Trophoblast cell (in vitro differentiated cells and primary cell): ENCODE results near the gene RPUSD1.

Experiments
- DNase-seq, 2 donors: peaks; one replicate each; pipeline ENCODE4 v3.0.0-alpha.2; 2016
- H2AFZ ChIP-seq: 2 replicates; pipeline ENCODE4 v1.6.1; 2013; ENCODE audit warnings: low read length, moderate library complexity, mild to moderate bottlenecking; ENCODE audit not compliant: insufficient read depth, poor library complexity
- H2AK5ac ChIP-seq: 2 replicates; pipeline ENCODE4 v1.6.1; 2013; ENCODE audit warnings: mild to moderate bottlenecking, low read length
- H2BK120ac ChIP-seq: 2 replicates; pipeline ENCODE4 v1.6.1; 2013; ENCODE audit warnings: low read length, mild to moderate bottlenecking, moderate library complexity; ENCODE audit not compliant: insufficient read depth, poor library complexity
- H2BK12ac ChIP-seq: 2 replicates; pipeline ENCODE4 v1.6.1; 2013; ENCODE audit warnings: mild to moderate bottlenecking, low read length, moderate library complexity
- H2BK5ac ChIP-seq: 2 replicates; pipeline ENCODE4 v1.6.1; 2013; ENCODE audit warnings: low read length, low read depth, moderate library complexity, mild to moderate bottlenecking; ENCODE audit not compliant: poor library complexity
- H3K14ac ChIP-seq: 2 replicates; pipeline ENCODE4 v1.6.1; 2013; ENCODE audit warnings: mild to moderate bottlenecking, low read length
- H3K18ac ChIP-seq: 2 replicates; pipeline ENCODE4 v1.6.1; 2013; ENCODE audit warnings: mild to moderate bottlenecking, low read length
- H3K23ac ChIP-seq: 2 replicates; pipeline ENCODE4 v1.6.1; 2013; ENCODE audit warnings: low read length
- H3K27ac ChIP-seq: 2 replicates; pipeline ENCODE4 v1.5.1; 2013; ENCODE audit warnings: low read depth, mild to moderate bottlenecking, inconsistent platforms, low read length, moderate library complexity
- H3K27me3 ChIP-seq: 2 replicates; pipeline ENCODE4 v1.6.1; 2013; ENCODE audit warnings: inconsistent platforms, mild to moderate bottlenecking, low read length, moderate library complexity; ENCODE audit not compliant: insufficient read depth
- H3K36me3 ChIP-seq, 2 experiments: 1 replicate in 1 of 2; 2 replicates in 1 of 2; pipeline ENCODE4 v1.6.1; 2013; ENCODE audit warnings: low read length in 2 of 2, mild to moderate bottlenecking in 2 of 2, moderate library complexity in 1 of 2; ENCODE audit not compliant: insufficient read depth in 2 of 2, control insufficient read depth in 1 of 2
- H3K4ac ChIP-seq: 2 replicates; pipeline ENCODE4 v1.6.1; 2013; ENCODE audit warnings: low read depth, mild to moderate bottlenecking, low read length, moderate library complexity
- H3K4me1 ChIP-seq, 2 experiments: 1 replicate in 1 of 2; 2 replicates in 1 of 2; pipeline ENCODE4 v1.6.1; 2013; ENCODE audit warnings: low read length in 2 of 2, mild to moderate bottlenecking in 2 of 2, moderate library complexity in 1 of 2; ENCODE audit not compliant: insufficient read depth in 2 of 2, control insufficient read depth in 1 of 2
- H3K4me2 ChIP-seq: 2 replicates; pipeline ENCODE4 v1.6.1; 2013; ENCODE audit warnings: inconsistent platforms, mild to moderate bottlenecking, low read length, moderate library complexity
- H3K4me3 ChIP-seq: 2 replicates; pipeline ENCODE4 v1.5.1; 2013; ENCODE audit warnings: mild to moderate bottlenecking, low read depth, low read length, inconsistent platforms
- H3K79me1 ChIP-seq: one replicate; pipeline ENCODE4 v1.6.1; 2013; ENCODE audit warnings: low read length
- H3K79me2 ChIP-seq: 2 replicates; pipeline ENCODE4 v1.6.1; 2013; ENCODE audit warnings: low read length, mild to moderate bottlenecking; ENCODE audit not compliant: control insufficient read depth, insufficient read depth, poor library complexity
- H3K9ac ChIP-seq: 2 replicates; pipeline ENCODE4 v1.6.1; 2013; ENCODE audit warnings: mild to moderate bottlenecking, low read length
- H3K9me3 ChIP-seq: 2 replicates; pipeline ENCODE4 v1.6.1; 2013; ENCODE audit warnings: low read depth, mild to moderate bottlenecking, control low read depth, inconsistent platforms, low read length; ENCODE audit not compliant: insufficient read depth
- H4K12ac ChIP-seq: 2 replicates; pipeline ENCODE4 v1.6.1; 2013; ENCODE audit warnings: low read depth, mild to moderate bottlenecking, low read length, moderate library complexity
- H4K8ac ChIP-seq: 2 replicates; pipeline ENCODE4 v1.6.1; 2013; ENCODE audit warnings: low read depth, mild to moderate bottlenecking, low read length, moderate library complexity
- H4K91ac ChIP-seq: one replicate; pipeline ENCODE4 v1.6.1; 2013; ENCODE audit warnings: low read depth, mild to moderate bottlenecking, low read length, moderate library complexity
- WGBS: extraction: QIAGEN DNeasy Blood & Tissue Kit; methylation state at CpG from one replicate; pipeline ENCODE4 v1.1.7; 2013; ENCODE audit warnings: missing lambda C conversion rate; ENCODE audit not compliant: insufficient read length, insufficient coverage; ENCODE audit errors: extremely low coverage; 5-methylcytosine and 5-hydroxymethylcytosine counted together

Gene RPUSD1

GRCh38 chr16:764848-765487, 23.2 kb downstream of the RPUSD1 start:
- H2AFZ ChIP-seq: no peak overlapping the region
- H3K14ac ChIP-seq: no peak overlapping the region
- no peak overlapping the region for H2BK120ac ChIP-seq
- no peak overlapping the region for H3K27ac ChIP-seq
- H2BK5ac ChIP-seq: no peak overlapping the region
- H3K18ac ChIP-seq: no peak overlapping the region
- peaks cover 4% of the 10 kb centered on the region for H3K9me3 ChIP-seq
- WGBS: no CpG with 5 or more reads among the region's 38 CpGs
- H4K8ac ChIP-seq: no peak overlapping the region
- no peak overlapping the region for H4K91ac ChIP-seq
- H2BK12ac ChIP-seq: no peak overlapping the region
- no peak overlapping the region for H3K4me2 ChIP-seq
- H3K4me1 ChIP-seq: peaks cover 7 to 9% of the 10 kb centered on the region in 2 experiments
- H3K4ac ChIP-seq: no peak overlapping the region
- no peak overlapping the region for H3K9ac ChIP-seq
- H3K23ac ChIP-seq: no peak overlapping the region
- H3K79me1 ChIP-seq: no peaks in the 10 kb centered on the region
- H3K79me2 ChIP-seq: no peaks in the 10 kb centered on the region
- no peak overlapping the region for H2AK5ac ChIP-seq
- H4K12ac ChIP-seq: no peak overlapping the region
- H3K27me3 ChIP-seq: no peaks in the 10 kb centered on the region
- H3K4me3 ChIP-seq: no peak overlapping the region
- H3K36me3 ChIP-seq: no peaks in the 10 kb centered on the region
- no peak for DNase-seq

- Histone ChIP-seq H4K91ac (no peak overlapping the region), H3K27ac (no peak overlapping the region), H3K4me1 (peaks cover 12% of the 10 kb centered on the region in 2 experiments), H2AK5ac (no peak overlapping the region), H3K4me3 (no peak overlapping the region), H4K12ac (no peak overlapping the region), H3K9me3 (peaks cover 4% of the 10 kb centered on the region), H3K4ac (no peak overlapping the region), H3K4me2 (no peak overlapping the region), H3K9ac (no peak overlapping the region), H3K79me2 (no peaks in the 10 kb centered on the region), H3K79me1 (peaks cover 1% of the 10 kb centered on the region), H3K36me3 (no peaks in the 10 kb centered on the region), H2BK12ac (no peak overlapping the region), H3K23ac (no peak overlapping the region), H4K8ac (no peak overlapping the region), H2AFZ (no peak overlapping the region), H3K18ac (no peak overlapping the region), H2BK5ac (no peak overlapping the region), H3K27me3 (no peaks in the 10 kb centered on the region), H3K14ac (no peak overlapping the region), H2BK120ac (no peak overlapping the region)
- DNase-seq: no peak
- WGBS: no CpG with 5 or more reads among the region's 20 CpGs
Measured at GRCh38 chr16:764184-764750, 23.9 kb downstream of the RPUSD1 start.

- no peak overlapping the region for H3K27ac ChIP-seq
- H3K4me1 ChIP-seq: peaks cover 12% of the 10 kb centered on the region in 2 experiments
- H2AK5ac ChIP-seq: no peak overlapping the region
- no peak overlapping the region for H2BK5ac ChIP-seq
- no peak overlapping the region for H3K14ac ChIP-seq
- H4K8ac ChIP-seq: no peak overlapping the region
- H2AFZ ChIP-seq: no peak overlapping the region
- no peak overlapping the region for H4K91ac ChIP-seq
- no peaks in the 10 kb centered on the region for H3K27me3 ChIP-seq
- H3K9me3 ChIP-seq: peaks cover 4% of the 10 kb centered on the region
- no peaks in the 10 kb centered on the region for H3K79me2 ChIP-seq
- WGBS: no CpG with 5 or more reads among the region's 21 CpGs
- peaks cover 3% of the 10 kb centered on the region for H3K79me1 ChIP-seq
- no peak overlapping the region for H3K4ac ChIP-seq
- no peaks in the 10 kb centered on the region for H3K36me3 ChIP-seq
- H4K12ac ChIP-seq: no peak overlapping the region
- peak overlapping the region; percentile 14 for H3K4me3 ChIP-seq
- no peak overlapping the region for H2BK12ac ChIP-seq
- DNase-seq: no peak
- no peak overlapping the region for H3K9ac ChIP-seq
- no peak overlapping the region for H2BK120ac ChIP-seq
- H3K23ac ChIP-seq: no peak overlapping the region
- H3K4me2 ChIP-seq: no peak overlapping the region
- no peak overlapping the region for H3K18ac ChIP-seq
Measured at GRCh38 chr16:763369-764183, 24.6 kb downstream of the RPUSD1 start.

GRCh38 chr16:762595-763268, 25.4 kb downstream of the RPUSD1 start:
- H2AK5ac ChIP-seq: no peak overlapping the region
- H3K9ac ChIP-seq: no peak overlapping the region
- H2BK120ac ChIP-seq: no peak overlapping the region
- no peak overlapping the region for H4K8ac ChIP-seq
- H3K79me2 ChIP-seq: no peaks in the 10 kb centered on the region
- no peak overlapping the region for H3K4ac ChIP-seq
- no peak overlapping the region for H3K4me2 ChIP-seq
- H4K91ac ChIP-seq: no peak overlapping the region
- H2AFZ ChIP-seq: no peak overlapping the region
- no peak for DNase-seq
- no peak overlapping the region for H2BK5ac ChIP-seq
- H3K4me3 ChIP-seq: no peak overlapping the region
- WGBS: no CpG with 5 or more reads among the region's 17 CpGs
- peaks cover 3% of the 10 kb centered on the region for H3K79me1 ChIP-seq
- peaks cover 12% of the 10 kb centered on the region in 2 experiments for H3K4me1 ChIP-seq
- H3K9me3 ChIP-seq: peaks cover 4% of the 10 kb centered on the region
- H3K36me3 ChIP-seq: no peaks in the 10 kb centered on the region
- H3K27me3 ChIP-seq: no peaks in the 10 kb centered on the region
- no peak overlapping the region for H3K23ac ChIP-seq
- no peak overlapping the region for H2BK12ac ChIP-seq
- H4K12ac ChIP-seq: no peak overlapping the region
- H3K18ac ChIP-seq: no peak overlapping the region
- no peak overlapping the region for H3K27ac ChIP-seq
- no peak overlapping the region for H3K14ac ChIP-seq
